NCI-H146 treated with DMSO at 0.1 percent for 48 hours (cell line): ENCODE measurements around the gene ZCWPW1.
"Not testable (repeated sequence)": the region's sequence is repeated elsewhere in the genome, so short reads cannot be mapped to it uniquely, and the experiment has no call there.

Source experiments
- DNase-seq: peaks from one replicate; lab custom pipeline; 2025; ENCODE audit not compliant: unreplicated experiment; lab: John Stamatoyannopoulos, UW

ZCWPW1 gene

DNA sequence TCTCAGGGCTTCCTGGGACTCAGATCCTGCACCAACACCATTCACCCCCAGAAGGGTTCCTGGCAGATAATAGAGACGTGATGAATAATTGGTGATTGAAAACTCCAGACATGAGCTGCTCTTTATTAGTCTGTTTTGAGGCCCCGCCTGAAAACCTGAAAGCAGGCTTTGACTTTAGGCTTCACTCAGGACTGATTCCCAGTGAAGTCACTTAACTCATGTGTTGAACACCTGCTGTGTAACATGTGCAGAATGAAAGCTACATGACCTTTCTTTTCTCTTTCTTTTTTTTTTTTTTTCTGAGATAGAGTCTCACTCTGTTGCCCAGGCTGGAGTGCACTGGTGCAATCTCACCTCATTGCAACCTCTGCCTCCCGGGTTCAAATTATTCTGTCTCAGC lies 26.7 kb upstream of the ZCWPW1 start:
- DNase-seq, result no peak

- DNase-seq, result not testable (repeated sequence)
These were observed 25.4 kb upstream of the ZCWPW1 start for GRCh38 chr7:100453854-100454253.

DNA sequence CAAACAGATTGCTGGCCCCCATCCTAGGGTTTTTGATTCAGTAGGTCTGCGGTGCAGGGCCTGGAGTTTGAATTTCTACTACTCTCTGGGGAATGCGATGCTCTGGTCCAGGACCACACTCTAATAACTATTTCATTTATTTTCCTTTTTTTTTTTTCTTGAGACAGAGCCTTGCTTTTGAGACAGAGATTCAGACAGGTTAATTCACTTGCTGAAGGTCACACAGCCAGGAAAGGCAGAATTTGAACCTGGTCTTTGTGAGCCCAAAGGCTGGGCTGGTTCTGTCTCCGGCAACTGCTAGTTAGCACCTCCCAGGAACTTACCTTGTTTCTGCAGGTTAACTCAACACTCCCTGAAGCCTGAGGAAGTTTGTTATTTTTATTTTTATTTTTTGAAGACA lies 24.0 kb upstream of the ZCWPW1 start:
- no peak for DNase-seq

- DNase-seq, result no peak
These were observed 20.8 kb upstream of the ZCWPW1 start for GRCh38 chr7:100449190-100449795.

DNA sequence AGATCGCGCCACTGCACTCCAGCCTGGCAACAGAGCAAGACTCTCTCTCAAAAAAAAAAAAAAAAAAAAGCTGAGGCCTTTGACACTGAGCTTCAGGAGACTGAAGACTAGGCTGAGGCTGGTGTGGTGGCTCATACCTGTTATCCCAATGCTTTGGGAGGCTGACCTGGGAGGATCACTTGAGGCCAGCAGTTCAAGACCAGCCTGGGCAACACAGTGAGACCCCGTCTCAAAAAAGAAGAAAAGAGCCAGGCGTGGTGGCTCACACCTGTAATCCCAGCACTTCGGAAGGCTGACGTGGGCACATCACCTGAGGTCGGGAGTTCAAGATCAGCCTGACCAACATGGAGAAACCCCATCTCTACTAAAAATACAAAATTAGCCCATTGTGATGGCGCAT lies 18.9 kb upstream of the ZCWPW1 start:
- DNase-seq, result not testable (repeated sequence)

GRCh38 chr7:100446040-100446439 lies 17.5 kb upstream of the ZCWPW1 start:
- no peak for DNase-seq

DNA sequence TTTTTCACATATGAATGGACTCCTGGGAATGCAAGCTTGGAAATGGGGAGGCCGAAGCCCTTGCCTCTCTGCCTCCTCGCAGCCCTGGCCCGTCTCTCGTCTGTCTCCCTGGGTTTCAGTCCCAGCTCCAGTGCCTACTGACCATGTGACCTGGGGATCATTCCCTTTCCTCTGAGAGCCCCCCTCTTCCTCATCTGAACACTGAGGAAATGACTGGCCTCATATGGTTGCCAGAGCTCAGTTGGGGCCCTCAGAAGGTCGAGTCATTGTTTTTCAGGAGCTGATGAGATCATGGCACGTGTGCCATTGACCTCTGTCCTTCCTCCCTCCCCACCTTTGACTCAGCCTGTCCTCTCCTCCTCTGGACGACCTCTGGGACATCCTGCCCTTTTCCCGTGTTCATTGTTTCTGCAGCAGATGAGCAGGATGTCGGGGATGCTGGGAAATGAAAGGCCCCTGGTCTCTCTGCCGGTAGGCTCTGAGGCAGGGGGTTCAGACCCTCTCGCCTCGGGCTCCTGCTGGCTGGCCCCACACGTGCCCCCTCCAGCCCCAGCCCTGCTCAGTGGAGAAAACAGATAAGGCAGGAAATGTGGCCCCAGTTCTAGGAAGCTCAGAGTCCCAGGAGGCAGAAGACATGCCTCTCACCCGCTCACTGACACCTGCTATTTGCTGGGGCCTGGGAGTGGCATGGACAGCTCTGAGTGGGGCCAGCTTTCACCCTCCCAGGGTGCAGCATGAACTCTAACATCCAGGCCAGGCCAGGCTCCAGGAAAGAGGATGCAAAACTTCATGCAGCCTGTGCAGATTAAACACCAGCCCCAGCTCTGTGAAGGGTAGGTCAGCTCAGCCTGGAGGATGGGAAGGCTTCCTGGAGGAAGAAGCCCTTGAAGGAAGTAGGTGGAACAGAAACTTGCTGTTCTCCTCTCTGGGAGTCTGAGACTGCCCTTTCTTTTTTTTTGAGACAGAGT lies 16.1 kb upstream of the ZCWPW1 start:
- DNase-seq, result no peak

DNA sequence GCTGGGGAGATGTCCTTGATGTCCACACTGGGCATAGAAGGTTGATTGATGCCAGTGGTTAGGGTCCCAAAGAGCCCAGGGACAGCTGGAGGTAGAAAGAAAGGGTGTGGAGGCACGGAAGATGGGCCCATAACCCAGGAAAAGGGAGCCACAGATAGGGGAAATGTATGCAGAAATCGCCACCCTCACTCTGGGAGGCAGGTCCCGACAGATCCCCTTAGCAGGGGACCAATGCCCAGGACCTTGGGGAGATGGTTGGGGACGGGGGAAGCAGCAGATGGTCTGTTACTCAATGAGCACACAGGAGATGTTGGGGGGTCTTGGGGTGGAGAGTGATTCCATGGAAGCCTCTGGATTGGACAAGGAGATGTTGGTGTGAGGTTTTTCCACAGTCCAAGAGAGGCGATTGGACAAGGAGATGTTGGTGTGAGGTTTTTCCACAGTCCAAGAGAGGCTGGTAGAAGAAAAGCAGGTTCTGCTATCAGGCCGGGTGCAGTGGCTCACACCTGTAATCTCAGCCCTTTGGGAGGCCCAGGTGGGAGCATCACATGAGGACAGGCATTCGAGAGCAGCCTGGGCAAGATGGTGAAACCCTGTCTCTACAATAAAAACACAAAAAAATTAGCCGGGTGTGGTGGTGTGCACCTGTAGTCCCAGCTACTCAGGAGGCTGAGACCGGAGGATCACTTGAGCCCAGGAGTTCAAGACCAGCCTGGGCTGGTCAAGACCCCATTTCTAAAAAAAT lies 14.8 kb upstream of the ZCWPW1 start:
- no peak for DNase-seq

DNA sequence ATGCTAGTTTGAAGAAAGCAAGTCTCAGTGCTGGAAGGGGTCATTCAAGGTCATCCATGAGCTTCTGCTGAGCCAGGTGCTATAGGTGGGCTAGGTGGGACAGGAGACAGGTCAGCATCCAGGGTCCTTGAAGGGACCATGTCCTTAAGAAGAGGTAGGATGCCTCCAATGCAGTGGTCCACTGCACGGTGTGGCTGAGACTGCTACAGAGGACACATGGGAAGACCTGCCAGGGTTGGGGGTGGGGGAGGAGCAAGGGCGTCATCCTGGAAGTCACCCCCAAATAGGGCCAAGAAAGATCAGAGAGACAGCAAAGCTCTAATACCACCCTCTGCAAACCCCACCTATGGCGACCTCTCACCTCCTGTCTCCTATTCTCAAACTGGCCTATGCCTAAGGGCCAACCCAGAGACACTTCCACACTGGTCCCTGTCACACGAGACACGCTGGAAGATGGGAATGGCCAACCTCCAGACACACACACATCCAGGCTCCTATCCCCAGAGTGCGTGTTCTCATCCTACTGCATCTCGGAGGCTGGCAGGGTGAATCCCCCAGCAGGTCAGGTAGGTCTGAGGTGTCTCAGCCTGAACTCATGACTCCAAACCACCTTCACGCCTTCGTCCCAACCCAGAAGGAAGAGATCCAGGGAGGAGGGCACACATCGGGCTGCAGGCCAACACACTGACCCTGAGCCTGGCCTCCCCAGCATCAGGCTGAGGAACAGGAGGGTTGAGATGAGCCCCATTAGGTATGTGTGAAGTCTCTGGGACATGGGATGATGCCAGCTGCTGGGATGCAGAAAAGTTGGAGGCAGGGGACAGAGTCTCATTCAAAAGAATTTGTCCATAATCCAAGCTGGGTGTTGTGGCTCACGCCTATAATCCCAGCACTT lies 13.4 kb upstream of the ZCWPW1 start:
- DNase-seq, result no peak

DNA sequence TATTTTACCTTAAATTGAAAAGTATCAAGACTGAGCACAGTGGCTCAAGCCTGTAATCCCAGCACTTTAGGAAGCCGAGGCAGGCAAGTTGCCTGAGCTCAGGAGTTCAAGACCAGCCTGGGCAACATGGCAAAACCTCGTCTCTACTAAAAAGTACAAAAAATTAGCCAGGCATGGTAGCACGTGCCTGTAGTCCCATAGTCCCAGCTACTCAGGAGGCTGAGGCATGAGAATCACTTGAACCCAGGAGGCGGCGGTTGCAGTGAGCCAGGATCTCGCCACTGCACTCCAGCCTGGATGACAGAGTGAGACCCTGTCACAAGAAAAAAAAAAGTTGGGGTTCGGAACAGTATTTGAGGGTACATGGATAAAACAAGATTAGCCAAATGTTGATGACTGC lies 10.7 kb upstream of the ZCWPW1 start:
- not testable (repeated sequence) for DNase-seq

DNA sequence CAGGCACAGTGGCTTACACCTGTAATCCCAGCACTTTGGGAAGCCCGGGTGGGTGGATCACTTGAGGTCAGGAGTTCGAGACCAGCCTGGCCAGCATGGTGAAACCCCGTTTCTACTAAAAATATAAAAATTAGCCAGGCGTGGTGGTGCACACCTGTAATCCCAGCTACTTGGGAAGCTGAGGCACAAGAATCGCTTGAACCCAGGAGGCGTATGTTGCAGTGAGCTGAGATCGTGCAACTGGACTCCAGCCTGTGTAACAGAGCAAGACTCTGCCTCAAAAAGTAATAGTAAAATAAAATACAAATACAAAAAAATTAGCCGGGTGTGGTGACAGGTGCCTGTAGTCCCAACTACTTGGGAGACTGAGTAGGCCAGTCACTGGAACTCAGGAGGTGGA lies 10.2 kb upstream of the ZCWPW1 start:
- not testable (repeated sequence) for DNase-seq

DNA sequence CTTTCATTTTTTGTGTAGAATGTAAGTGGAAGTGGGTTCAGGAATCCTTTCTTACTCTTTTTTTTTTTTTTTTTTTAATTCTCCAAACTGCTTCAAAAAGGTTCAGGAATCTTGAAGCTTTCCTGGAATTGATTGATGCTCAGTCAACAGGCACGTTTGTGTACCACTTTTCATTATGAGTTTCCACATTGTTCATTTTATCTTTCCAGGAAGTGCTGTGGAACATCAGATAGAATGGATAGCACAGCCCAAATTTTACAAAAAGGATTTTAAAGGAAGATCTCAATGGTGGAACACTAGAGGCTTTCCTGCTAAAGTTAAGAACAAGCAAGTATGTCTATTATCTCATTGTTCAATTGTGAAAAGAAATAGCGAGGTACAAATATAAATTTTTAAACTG lies 9.7 kb upstream of the ZCWPW1 start:
- DNase-seq, result no peak

DNA sequence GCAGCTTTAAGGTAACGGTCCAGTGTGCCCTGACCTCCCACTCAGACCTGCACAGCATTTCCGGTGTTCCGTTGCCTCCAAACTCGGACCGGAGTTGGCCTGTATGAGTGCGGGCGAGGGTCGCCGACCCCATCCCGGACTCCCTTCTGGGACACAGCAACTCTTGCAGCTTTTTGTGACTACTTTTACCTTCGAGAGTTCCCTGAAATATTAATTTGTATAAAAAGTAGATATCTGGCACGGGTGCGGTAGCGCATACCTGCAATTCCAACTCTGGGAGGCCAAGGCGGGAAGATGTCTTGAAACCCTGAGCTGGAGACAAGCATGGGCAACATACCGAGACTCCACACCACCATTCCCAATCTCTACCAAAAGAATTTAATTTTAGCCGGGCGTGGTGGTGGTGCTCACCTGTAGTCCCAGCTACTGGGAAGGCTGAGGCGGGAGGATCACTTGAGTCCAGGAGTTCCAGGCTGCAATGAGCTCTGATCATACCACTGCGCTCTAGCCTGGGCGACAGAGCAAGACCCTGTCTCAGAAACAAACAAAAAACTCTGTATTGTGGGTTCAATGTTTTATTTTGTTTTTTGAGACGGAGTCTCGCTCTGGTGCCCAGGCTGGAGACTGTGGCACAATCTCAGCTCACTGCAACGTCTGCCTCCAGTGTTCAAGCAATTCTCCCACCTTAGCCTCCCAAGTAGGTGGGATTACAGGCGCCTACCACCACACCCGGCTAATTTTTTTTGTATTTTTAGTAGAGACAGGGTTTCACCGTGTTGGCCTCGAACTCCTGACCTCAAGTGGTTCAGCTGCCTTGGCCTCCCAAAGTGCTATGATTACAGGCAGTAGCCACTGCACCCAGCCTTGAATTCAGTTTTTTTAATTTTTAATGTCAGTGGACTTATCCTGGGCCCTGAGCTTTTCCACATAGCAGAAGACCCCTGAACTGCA lies 8.9 kb upstream of the ZCWPW1 start:
- DNase-seq, result no peak

- DNase-seq, result no peak
These were observed 7.2 kb upstream of the ZCWPW1 start for GRCh38 chr7:100435401-100436304.

- DNase-seq, result no peak
These were observed 6.0 kb upstream of the ZCWPW1 start for GRCh38 chr7:100434297-100435144.

- no peak for DNase-seq
These were observed 5.2 kb upstream of the ZCWPW1 start for GRCh38 chr7:100433592-100434296.

DNA sequence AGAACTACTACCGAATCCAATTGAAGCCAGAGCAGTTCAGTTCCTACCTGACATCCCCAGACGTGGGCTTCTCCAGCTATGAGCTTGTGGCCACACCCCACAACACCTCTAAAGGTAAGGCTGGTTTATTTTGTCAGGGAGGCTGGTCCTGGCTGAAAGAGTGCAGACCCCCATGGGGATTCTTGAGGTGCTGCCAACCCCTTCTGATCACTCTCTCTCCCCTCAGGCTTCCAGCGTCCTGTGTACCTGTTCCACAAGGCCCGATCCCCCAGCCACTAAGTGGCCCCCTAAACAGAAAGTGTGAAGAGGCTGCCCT lies 4.7 kb upstream of the ZCWPW1 start:
- DNase-seq, result no peak
